MCF 10A (cell line): ENCODE data around the gene CRAMP1. TPM values are rescaled to one million over a fixed set of nuclear protein-coding genes. Genes with fewer than 3 reads are reported as not detected.

Experiments
- BruUV-seq: library from RNA; stranded (reverse); fragments of 400-500 nt; replicated peaks from 2 replicates; lab custom pipeline; 2021; lab: Mats Ljungman, UMichigan
- CTCF ChIA-PET: fragments of 300-600 bp; sonication (Branson Sonifier 250); formaldehyde crosslinking; extraction: SDS; loops from one replicate; lab custom pipeline; 2021; ENCODE audit warnings: antibody characterized with exemption, inconsistent platforms; lab: Yijun Ruan, JAX
- POLR2A ChIA-PET: fragments of 300-600, 350-650 bp; sonication (Branson Sonifier 250); formaldehyde crosslinking; extraction: SDS; loops from one replicate; lab custom pipeline; 2020; ENCODE audit warnings: antibody characterized with exemption, inconsistent platforms; lab: Yijun Ruan, JAX
- DNase-seq: peaks from one replicate; pipeline ENCODE4 v3.0.0-alpha.2; 2018; ENCODE audit not compliant: unreplicated experiment
- H3K27ac Mint-ChIP-seq: one replicate; pipeline ENCODE4 v1.8.0; 2022; ENCODE audit warnings: mild to moderate bottlenecking, low read depth, mixed read lengths; ENCODE audit not compliant: unreplicated experiment
- H3K27me3 Mint-ChIP-seq: one replicate; pipeline ENCODE4 v1.8.0; 2022; ENCODE audit warnings: mixed read lengths; ENCODE audit not compliant: insufficient read depth, unreplicated experiment
- H3K36me3 Mint-ChIP-seq: one replicate; pipeline ENCODE4 v1.8.0; 2022; ENCODE audit warnings: mild to moderate bottlenecking, moderate library complexity, mixed read lengths; ENCODE audit not compliant: insufficient read depth, unreplicated experiment
- H3K4me1 Mint-ChIP-seq: one replicate; pipeline ENCODE4 v1.8.0; 2022; ENCODE audit warnings: mixed read lengths; ENCODE audit not compliant: insufficient read depth, unreplicated experiment
- H3K4me3 Mint-ChIP-seq: one replicate; pipeline ENCODE4 v1.8.0; 2022; ENCODE audit warnings: mild to moderate bottlenecking, moderate library complexity, mixed read lengths; ENCODE audit not compliant: unreplicated experiment
- H3K9me3 Mint-ChIP-seq: one replicate; pipeline ENCODE4 v1.8.0; 2022; ENCODE audit warnings: mixed read lengths; ENCODE audit not compliant: unreplicated experiment
- intact Hi-C: fragments of 100-400 bp; cut with micrococcal nuclease; formaldehyde crosslinking; loops from 2 replicates; pipeline ENCODE4 v1.14.1; 2022
- total RNA-seq: library from RNA; stranded (reverse); gene quantifications from 2 replicates; pipeline ENCODE4 v1.2.3, GENCODE V29; 2022
- TF ChIP-seq, protein P1 (sequence below): fragments of 200-600 bp; IDR thresholded peaks from one replicate; pipeline ENCODE4 v1.8.0; 2022; ENCODE audit warnings: antibody characterized with exemption, mild to moderate bottlenecking; ENCODE audit not compliant: unreplicated experiment

The CRAMP1 gene
- total RNA-seq, 1 experiment from 2014 or later = 26.3 TPM

GRCh38 chr16:1687427-1688316 lies 75.5 kb downstream of the CRAMP1 start:
- POLR2A ChIA-PET = interaction anchor here (1.0 to 5.8 kb wide), 8 partner anchors 9 to 277 kb away, joined by 3 to 130 read pairs (median 6); partner anchors contain the start of genes JPT2, MAPK8IP3 and RPS2
- intact Hi-C loops = no loop called here

GRCh38 chr16:1688807-1689560 lies 76.8 kb downstream of the CRAMP1 start:
- intact Hi-C loops = no loop called here
- Mint-ChIP-seq H3K9me3 (no peaks in the 10 kb centered on the region), H3K4me3 (peak overlapping the region; percentile 65), H3K36me3 (peaks cover 83% of the 10 kb centered on the region), H3K4me1 (peaks cover 51% of the 10 kb centered on the region), H3K27ac (peak overlapping the region; percentile 97), H3K27me3 (no peaks in the 10 kb centered on the region)
- ChIA-PET POLR2A (interaction anchor here (0.6 to 5.8 kb wide), 15 partner anchors 8 to 1081 kb away, joined by 3 to 130 read pairs (median 4); partner anchors contain the start of genes CRAMP1, EME2, IFT140 and JPT2), CTCF (interaction anchor here (0.7 to 3.4 kb wide), 4 partner anchors 12 to 135 kb away, joined by 3 to 15 read pairs (median 11); partner anchors contain the start of genes JPT2 and MAPK8IP3)
- TF ChIP-seq, protein P1, sequence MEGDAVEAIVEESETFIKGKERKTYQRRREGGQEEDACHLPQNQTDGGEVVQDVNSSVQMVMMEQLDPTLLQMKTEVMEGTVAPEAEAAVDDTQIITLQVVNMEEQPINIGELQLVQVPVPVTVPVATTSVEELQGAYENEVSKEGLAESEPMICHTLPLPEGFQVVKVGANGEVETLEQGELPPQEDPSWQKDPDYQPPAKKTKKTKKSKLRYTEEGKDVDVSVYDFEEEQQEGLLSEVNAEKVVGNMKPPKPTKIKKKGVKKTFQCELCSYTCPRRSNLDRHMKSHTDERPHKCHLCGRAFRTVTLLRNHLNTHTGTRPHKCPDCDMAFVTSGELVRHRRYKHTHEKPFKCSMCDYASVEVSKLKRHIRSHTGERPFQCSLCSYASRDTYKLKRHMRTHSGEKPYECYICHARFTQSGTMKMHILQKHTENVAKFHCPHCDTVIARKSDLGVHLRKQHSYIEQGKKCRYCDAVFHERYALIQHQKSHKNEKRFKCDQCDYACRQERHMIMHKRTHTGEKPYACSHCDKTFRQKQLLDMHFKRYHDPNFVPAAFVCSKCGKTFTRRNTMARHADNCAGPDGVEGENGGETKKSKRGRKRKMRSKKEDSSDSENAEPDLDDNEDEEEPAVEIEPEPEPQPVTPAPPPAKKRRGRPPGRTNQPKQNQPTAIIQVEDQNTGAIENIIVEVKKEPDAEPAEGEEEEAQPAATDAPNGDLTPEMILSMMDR = no peak
- peak; percentile 86 for DNase-seq
- TSS peak; percentile 90 for BruUV-seq

More at GRCh38 chr16:1687427-1688316, 75.5 kb downstream of the CRAMP1 start:
- TF ChIP-seq, protein P1 = no peak
- Mint-ChIP-seq H3K4me1 (peaks cover 51% of the 10 kb centered on the region), H3K4me3 (peak overlapping the region; percentile 65), H3K36me3 (peaks cover 79% of the 10 kb centered on the region), H3K9me3 (no peaks in the 10 kb centered on the region), H3K27ac (peak overlapping the region; percentile 97), H3K27me3 (no peaks in the 10 kb centered on the region)
- CTCF ChIA-PET = interaction anchor here (0.6 to 3.4 kb wide), 2 partner anchors 10 to 40 kb away, joined by 6 to 15 read pairs; partner anchors contain the start of gene JPT2
- no TSS peak for BruUV-seq
- DNase-seq = no peak

GRCh38 chr16:1689853-1690252 lies 77.7 kb downstream of the CRAMP1 start:
- ChIA-PET POLR2A (interaction anchor here (0.7 to 5.8 kb wide), 11 partner anchors 9 to 1067 kb away, joined by 3 to 130 read pairs (median 17); partner anchors contain the start of genes CRAMP1, EME2, IFT140 and JPT2), CTCF (interaction anchor here (1.1 to 3.4 kb wide), 5 partner anchors 12 to 75 kb away, joined by 3 to 35 read pairs (median 15); partner anchors contain the start of genes JPT2 and MAPK8IP3)
- Mint-ChIP-seq H3K27ac (peak overlapping the region; percentile 97), H3K9me3 (no peaks in the 10 kb centered on the region), H3K4me1 (peaks cover 51% of the 10 kb centered on the region), H3K4me3 (peak overlapping the region; percentile 65), H3K27me3 (no peaks in the 10 kb centered on the region), H3K36me3 (peaks cover 83% of the 10 kb centered on the region)
- intact Hi-C loops = no loop called here
- no TSS peak for BruUV-seq
- TF ChIP-seq, protein P1 = no peak
- DNase-seq = no peak
